ENCODE results near the gene PGGT1B.

DNA sequence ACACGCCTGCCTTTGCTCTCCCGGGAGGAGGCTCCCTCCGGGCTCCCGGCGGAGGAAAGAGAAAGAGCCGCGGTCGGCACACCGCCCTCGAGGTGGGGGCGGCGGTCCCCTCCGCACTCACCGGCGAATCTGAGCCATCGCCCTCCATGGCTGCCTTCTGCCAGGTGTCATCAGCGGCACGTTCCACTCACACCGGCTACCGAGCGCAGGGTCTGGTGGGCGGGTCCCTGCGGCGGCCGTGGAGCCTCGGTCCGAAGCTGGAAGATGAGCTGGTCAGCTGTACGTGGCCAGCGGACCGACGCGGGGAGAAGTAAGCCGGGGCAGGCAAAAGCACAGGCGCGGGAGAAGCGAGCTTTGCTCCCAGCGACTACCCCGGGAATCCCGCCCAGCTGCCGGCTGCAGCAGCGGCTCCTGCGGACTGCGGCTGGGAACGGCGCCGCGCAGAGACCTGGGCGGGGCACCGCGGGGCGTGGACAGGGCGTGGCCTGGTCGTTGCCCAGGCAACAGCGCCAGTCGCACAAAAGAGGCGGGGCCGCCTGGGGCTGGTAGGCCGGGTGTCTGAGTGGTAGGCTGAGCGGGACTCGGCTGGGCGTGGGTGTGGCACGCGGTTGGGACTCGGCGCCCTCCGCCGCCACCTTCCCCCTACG is 93.1 kb downstream of the PGGT1B start, which contains the start of gene TRIM36:
- TF ChIP-seq, protein P1, sequence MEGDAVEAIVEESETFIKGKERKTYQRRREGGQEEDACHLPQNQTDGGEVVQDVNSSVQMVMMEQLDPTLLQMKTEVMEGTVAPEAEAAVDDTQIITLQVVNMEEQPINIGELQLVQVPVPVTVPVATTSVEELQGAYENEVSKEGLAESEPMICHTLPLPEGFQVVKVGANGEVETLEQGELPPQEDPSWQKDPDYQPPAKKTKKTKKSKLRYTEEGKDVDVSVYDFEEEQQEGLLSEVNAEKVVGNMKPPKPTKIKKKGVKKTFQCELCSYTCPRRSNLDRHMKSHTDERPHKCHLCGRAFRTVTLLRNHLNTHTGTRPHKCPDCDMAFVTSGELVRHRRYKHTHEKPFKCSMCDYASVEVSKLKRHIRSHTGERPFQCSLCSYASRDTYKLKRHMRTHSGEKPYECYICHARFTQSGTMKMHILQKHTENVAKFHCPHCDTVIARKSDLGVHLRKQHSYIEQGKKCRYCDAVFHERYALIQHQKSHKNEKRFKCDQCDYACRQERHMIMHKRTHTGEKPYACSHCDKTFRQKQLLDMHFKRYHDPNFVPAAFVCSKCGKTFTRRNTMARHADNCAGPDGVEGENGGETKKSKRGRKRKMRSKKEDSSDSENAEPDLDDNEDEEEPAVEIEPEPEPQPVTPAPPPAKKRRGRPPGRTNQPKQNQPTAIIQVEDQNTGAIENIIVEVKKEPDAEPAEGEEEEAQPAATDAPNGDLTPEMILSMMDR (IDR thresholded peaks at IDR 0.05; ENCODE audit: insufficient read depth, low read depth, low read length): no peak
- TF ChIP-seq EZH2 (IDR thresholded peaks at IDR 0.05; ENCODE audit: insufficient read depth, low read length): no peak
